Femur (tissue), 1 donor: ENCODE measurements around the gene TGM3.

Experiments
- DNase-seq: peaks from one replicate; pipeline ENCODE4 v3.0.0-alpha.2; 2017

TGM3 gene

GRCh38 chr20:2311329-2311728 lies 15.5 kb downstream of the TGM3 start:
- DNase-seq = no peak

- no peak for DNase-seq
These were observed 17.1 kb downstream of the TGM3 start for GRCh38 chr20:2312876-2313275.

- DNase-seq = no peak
These were observed 17.5 kb downstream of the TGM3 start for GRCh38 chr20:2313316-2313715.

GRCh38 chr20:2314759-2315439 lies 19.1 kb downstream of the TGM3 start:
- DNase-seq = peak; percentile 74

GRCh38 chr20:2315440-2315778 lies 19.6 kb downstream of the TGM3 start:
- DNase-seq = no peak

GRCh38 chr20:2316847-2317495 lies 21.2 kb downstream of the TGM3 start:
- no peak for DNase-seq

GRCh38 chr20:2320813-2321658 lies 25.2 kb downstream of the TGM3 start:
- no peak for DNase-seq

GRCh38 chr20:2323051-2323450 lies 27.2 kb downstream of the TGM3 start:
- DNase-seq = no peak

- no peak for DNase-seq
These were observed 30.2 kb downstream of the TGM3 start for GRCh38 chr20:2326046-2326445.

- DNase-seq = no peak
These were observed 32.1 kb downstream of the TGM3 start for GRCh38 chr20:2327620-2328555.

GRCh38 chr20:2329286-2329685 lies 33.5 kb downstream of the TGM3 start:
- no peak for DNase-seq

- DNase-seq = no peak
These were observed 34.4 kb downstream of the TGM3 start for GRCh38 chr20:2330090-2330695.

- DNase-seq = no peak
These were observed 35.3 kb downstream of the TGM3 start for GRCh38 chr20:2331106-2331505.

- no peak for DNase-seq
These were observed 36.2 kb downstream of the TGM3 start for GRCh38 chr20:2331901-2332565.

- no peak for DNase-seq
These were observed 36.9 kb downstream of the TGM3 start for GRCh38 chr20:2332711-2333110.

GRCh38 chr20:2333821-2334220 lies 38.0 kb downstream of the TGM3 start:
- DNase-seq = no peak

- no peak for DNase-seq
These were observed 39.5 kb downstream of the TGM3 start for GRCh38 chr20:2335096-2335870.

GRCh38 chr20:2336471-2336870 lies 40.7 kb downstream of the TGM3 start:
- DNase-seq = no peak

GRCh38 chr20:2337142-2337541 lies 41.3 kb downstream of the TGM3 start:
- DNase-seq = no peak

- no peak for DNase-seq
These were observed 42.7 kb downstream of the TGM3 start for GRCh38 chr20:2338411-2339066.
